ENCODE data around the gene LYSMD3. TPM values are rescaled to one million over a fixed set of nuclear protein-coding genes. Genes with fewer than 3 reads are reported as not detected.

Gene LYSMD3
- polyA plus RNA-seq, 1 donor (not counting 4 experiments of a cell fraction or from before 2014, with no cell fraction given), result 18.9 TPM

DNA sequence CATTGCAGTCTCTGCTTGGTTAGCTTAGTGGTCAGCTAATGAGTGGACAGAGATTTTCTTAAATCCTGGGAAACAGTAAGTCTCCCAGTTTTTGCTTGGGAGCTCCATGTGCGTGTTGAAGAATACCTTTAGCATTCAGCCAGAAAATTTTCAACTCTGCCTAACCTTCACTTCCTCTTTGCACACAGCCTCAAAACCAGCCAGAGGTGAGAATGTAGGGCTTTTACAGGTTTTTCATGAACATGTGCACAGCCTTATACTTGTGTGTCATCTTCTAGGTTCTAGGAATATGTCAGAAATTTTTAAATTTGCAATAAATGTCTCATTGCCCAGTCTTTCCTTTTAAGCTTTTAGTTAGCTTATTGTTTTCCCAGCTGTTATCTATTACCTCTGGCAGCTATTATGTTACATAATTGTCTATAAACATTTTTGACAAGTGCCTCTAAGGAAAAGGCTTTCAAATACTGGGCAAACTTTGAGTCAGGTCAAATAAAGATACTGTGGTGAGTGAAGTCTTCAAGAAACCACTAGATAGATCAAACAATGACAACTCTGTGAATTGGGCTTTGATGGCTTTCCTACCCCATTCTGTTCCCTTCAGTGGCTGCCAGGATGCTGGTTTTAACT is 41.9 kb upstream of the LYSMD3 start:
- no peak for FAIRE-seq
- no peak overlapping the region for H3K4me3 ChIP-seq (ENCODE audit: control insufficient read depth in 2 of 3, extremely low read depth in 1 of 3, insufficient read depth in 2 of 3, low read depth in 1 of 3, low read length in 3 of 3)
- dilution Hi-C loops (cut with MboI; ENCODE audit: extremely low pct_ligation_motif_present, low sequenced_read_pairs), result no loop called here
- DNase-seq (ENCODE audit: low read depth, low spot score), result no peak
- TF ChIP-seq, protein P1, sequence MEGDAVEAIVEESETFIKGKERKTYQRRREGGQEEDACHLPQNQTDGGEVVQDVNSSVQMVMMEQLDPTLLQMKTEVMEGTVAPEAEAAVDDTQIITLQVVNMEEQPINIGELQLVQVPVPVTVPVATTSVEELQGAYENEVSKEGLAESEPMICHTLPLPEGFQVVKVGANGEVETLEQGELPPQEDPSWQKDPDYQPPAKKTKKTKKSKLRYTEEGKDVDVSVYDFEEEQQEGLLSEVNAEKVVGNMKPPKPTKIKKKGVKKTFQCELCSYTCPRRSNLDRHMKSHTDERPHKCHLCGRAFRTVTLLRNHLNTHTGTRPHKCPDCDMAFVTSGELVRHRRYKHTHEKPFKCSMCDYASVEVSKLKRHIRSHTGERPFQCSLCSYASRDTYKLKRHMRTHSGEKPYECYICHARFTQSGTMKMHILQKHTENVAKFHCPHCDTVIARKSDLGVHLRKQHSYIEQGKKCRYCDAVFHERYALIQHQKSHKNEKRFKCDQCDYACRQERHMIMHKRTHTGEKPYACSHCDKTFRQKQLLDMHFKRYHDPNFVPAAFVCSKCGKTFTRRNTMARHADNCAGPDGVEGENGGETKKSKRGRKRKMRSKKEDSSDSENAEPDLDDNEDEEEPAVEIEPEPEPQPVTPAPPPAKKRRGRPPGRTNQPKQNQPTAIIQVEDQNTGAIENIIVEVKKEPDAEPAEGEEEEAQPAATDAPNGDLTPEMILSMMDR (optimal IDR thresholded peaks at IDR 0.05 in 1 of 3, IDR thresholded peaks at IDR 0.05 in 1 of 3, conservative IDR thresholded peaks at IDR 0.05 in 1 of 3; ENCODE audit: extremely low read depth in 1 of 3, insufficient read depth in 2 of 3, low read length in 3 of 3), result no peak
- no peak for TF ChIP-seq EZH2 (IDR thresholded peaks at IDR 0.05; ENCODE audit: low read length)
- no peaks in the 10 kb centered on the region for H3K36me3 ChIP-seq (ENCODE audit: control insufficient read depth in 2 of 2, extremely low read depth in 1 of 2, insufficient read depth in 2 of 2, low read length in 2 of 2)
- H3K4me2 ChIP-seq (ENCODE audit: control insufficient read depth, extremely low read depth, insufficient read depth, low read depth, low read length), result no peak overlapping the region
- no peak overlapping the region for H3K27ac ChIP-seq (ENCODE audit: control insufficient read depth, insufficient read depth, low read length)
- no peaks in the 10 kb centered on the region for H3K4me1 ChIP-seq (ENCODE audit: control insufficient read depth, extremely low read depth, insufficient read depth, low read length)
- H3K9me1 ChIP-seq (ENCODE audit: control insufficient read depth, extremely low read depth, insufficient read depth, low read length), result no peaks in the 10 kb centered on the region
- no peaks in the 10 kb centered on the region for H4K20me1 ChIP-seq (ENCODE audit: control insufficient read depth, extremely low read depth, insufficient read depth, low read length)
- H2AFZ ChIP-seq (ENCODE audit: control insufficient read depth, low read length), result no peak overlapping the region
- H3K79me2 ChIP-seq (ENCODE audit: control insufficient read depth, insufficient read depth, low read length), result no peaks in the 10 kb centered on the region
- H3K9ac ChIP-seq (ENCODE audit: control insufficient read depth, extremely low read depth, insufficient read depth, low read length), result no peak overlapping the region
- no peaks in the 10 kb centered on the region for H3K9me3 ChIP-seq (ENCODE audit: control insufficient read depth, low read depth, low read length)
- H3K27me3 ChIP-seq (ENCODE audit: control insufficient read depth, extremely low read depth, insufficient read depth, low read length), result no peaks in the 10 kb centered on the region

DNA sequence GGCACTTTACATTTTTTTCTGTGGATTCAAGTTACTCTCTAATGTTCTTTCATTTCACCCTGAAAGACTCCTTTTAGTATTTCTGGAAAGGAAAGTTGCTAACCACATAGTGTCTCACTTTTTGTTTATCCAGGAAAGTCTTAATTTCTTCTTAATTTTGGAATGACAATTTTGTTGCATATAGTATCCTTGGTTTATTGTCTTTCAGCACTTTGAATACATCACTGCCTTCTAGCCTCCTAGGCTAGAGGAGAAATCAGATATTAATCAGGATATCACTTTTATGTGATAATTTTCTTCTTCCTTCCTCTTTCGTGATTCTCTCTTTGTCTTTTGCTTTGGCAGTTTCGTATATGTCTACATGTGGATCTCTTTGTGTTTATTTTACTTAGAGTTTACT is 40.6 kb upstream of the LYSMD3 start:
- dilution Hi-C loops (cut with MboI; ENCODE audit: extremely low pct_ligation_motif_present, low sequenced_read_pairs), result no loop called here
- Histone ChIP-seq H3K9ac (ENCODE audit: control insufficient read depth, extremely low read depth, insufficient read depth, low read length) (no peak overlapping the region), H3K4me2 (ENCODE audit: control insufficient read depth, extremely low read depth, insufficient read depth, low read depth, low read length) (no peak overlapping the region), H2AFZ (ENCODE audit: control insufficient read depth, low read length) (no peak overlapping the region), H4K20me1 (ENCODE audit: control insufficient read depth, extremely low read depth, insufficient read depth, low read length) (no peaks in the 10 kb centered on the region), H3K27me3 (ENCODE audit: control insufficient read depth, extremely low read depth, insufficient read depth, low read length) (no peaks in the 10 kb centered on the region), H3K79me2 (ENCODE audit: control insufficient read depth, insufficient read depth, low read length) (no peaks in the 10 kb centered on the region), H3K27ac (ENCODE audit: control insufficient read depth, insufficient read depth, low read length) (no peak overlapping the region), H3K9me3 (ENCODE audit: control insufficient read depth, low read depth, low read length) (no peaks in the 10 kb centered on the region), H3K9me1 (ENCODE audit: control insufficient read depth, extremely low read depth, insufficient read depth, low read length) (no peaks in the 10 kb centered on the region), H3K4me1 (ENCODE audit: control insufficient read depth, extremely low read depth, insufficient read depth, low read length) (no peaks in the 10 kb centered on the region), H3K4me3 (ENCODE audit: control insufficient read depth in 2 of 3, extremely low read depth in 1 of 3, insufficient read depth in 2 of 3, low read depth in 1 of 3, low read length in 3 of 3) (no peak overlapping the region), H3K36me3 (ENCODE audit: control insufficient read depth in 2 of 2, extremely low read depth in 1 of 2, insufficient read depth in 2 of 2, low read length in 2 of 2) (no peaks in the 10 kb centered on the region)
- TF ChIP-seq EZH2 (IDR thresholded peaks at IDR 0.05; ENCODE audit: low read length), result no peak
- TF ChIP-seq, protein P1 (optimal IDR thresholded peaks at IDR 0.05 in 1 of 3, IDR thresholded peaks at IDR 0.05 in 1 of 3, conservative IDR thresholded peaks at IDR 0.05 in 1 of 3; ENCODE audit: extremely low read depth in 1 of 3, insufficient read depth in 2 of 3, low read length in 3 of 3), result no peak
- DNase-seq (ENCODE audit: low read depth, low spot score), result no peak
- no peak for FAIRE-seq
